ENCODE measurements around the gene TANGO6.

GRCh38 chr16:69084289-69084688, 241.0 kb downstream of the TANGO6 start:
- TF ChIP-seq, protein P1, sequence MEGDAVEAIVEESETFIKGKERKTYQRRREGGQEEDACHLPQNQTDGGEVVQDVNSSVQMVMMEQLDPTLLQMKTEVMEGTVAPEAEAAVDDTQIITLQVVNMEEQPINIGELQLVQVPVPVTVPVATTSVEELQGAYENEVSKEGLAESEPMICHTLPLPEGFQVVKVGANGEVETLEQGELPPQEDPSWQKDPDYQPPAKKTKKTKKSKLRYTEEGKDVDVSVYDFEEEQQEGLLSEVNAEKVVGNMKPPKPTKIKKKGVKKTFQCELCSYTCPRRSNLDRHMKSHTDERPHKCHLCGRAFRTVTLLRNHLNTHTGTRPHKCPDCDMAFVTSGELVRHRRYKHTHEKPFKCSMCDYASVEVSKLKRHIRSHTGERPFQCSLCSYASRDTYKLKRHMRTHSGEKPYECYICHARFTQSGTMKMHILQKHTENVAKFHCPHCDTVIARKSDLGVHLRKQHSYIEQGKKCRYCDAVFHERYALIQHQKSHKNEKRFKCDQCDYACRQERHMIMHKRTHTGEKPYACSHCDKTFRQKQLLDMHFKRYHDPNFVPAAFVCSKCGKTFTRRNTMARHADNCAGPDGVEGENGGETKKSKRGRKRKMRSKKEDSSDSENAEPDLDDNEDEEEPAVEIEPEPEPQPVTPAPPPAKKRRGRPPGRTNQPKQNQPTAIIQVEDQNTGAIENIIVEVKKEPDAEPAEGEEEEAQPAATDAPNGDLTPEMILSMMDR (IDR thresholded peaks at IDR 0.05): no peak
- TF ChIP-seq POLR2A (IDR thresholded peaks at IDR 0.05): no peak
